WTC11 (cell line): ENCODE results near the gene RNF38. TPM values are rescaled to one million over a fixed set of nuclear protein-coding genes. Genes with fewer than 3 reads are reported as not detected.
A peak's percentile ranks its signal among the peaks of the same experiment; 100 is the strongest.

Experiments used
- ATAC-seq: fragments of 200-7000 bp; cut with Tn5 transposase; 2 replicates; pipeline ENCODE4 v1.10.0; 2021; ENCODE audit warnings: mild to moderate bottlenecking, moderate library complexity
- CTCF ChIA-PET: fragments of 300-600 bp; sonication (Branson Sonifier 250); formaldehyde crosslinking; loops from one replicate; lab custom pipeline; 2021; ENCODE audit warnings: antibody characterized with exemption; lab: Charles Lee
- POLR2A ChIA-PET: fragments of 350-600 bp; sonication (Branson Sonifier 250); formaldehyde crosslinking; loops from one replicate; lab custom pipeline; 2021; ENCODE audit warnings: antibody characterized with exemption; lab: Charles Lee
- DNase-seq: peaks from one replicate; pipeline ENCODE4 v3.0.0; 2021; ENCODE audit warnings: low spot score
- H3K27ac Mint-ChIP-seq: 2 replicates; pipeline ENCODE4 v1.8.0; 2021; ENCODE audit warnings: mixed read lengths
- H3K27me3 Mint-ChIP-seq: 2 replicates; pipeline ENCODE4 v1.8.0; 2021; ENCODE audit warnings: low read depth, mild to moderate bottlenecking, moderate library complexity, mixed read lengths
- H3K36me3 Mint-ChIP-seq: 2 replicates; pipeline ENCODE4 v1.8.0; 2021; ENCODE audit warnings: mixed read lengths
- H3K4me1 Mint-ChIP-seq: 2 replicates; pipeline ENCODE4 v1.8.0; 2022; ENCODE audit warnings: mixed read lengths
- H3K4me3 Mint-ChIP-seq: 2 replicates; pipeline ENCODE4 v1.8.0; 2021; ENCODE audit warnings: mild to moderate bottlenecking, moderate library complexity, mixed read lengths
- H3K9me3 Mint-ChIP-seq: 2 replicates; pipeline ENCODE4 v1.8.0; 2021; ENCODE audit warnings: mixed read lengths
- AFF4 ChIP-seq: sonication (generic); formaldehyde crosslinking; IDR thresholded peaks from 2 replicates; pipeline ENCODE4 v1.8.1; 2023; ENCODE audit warnings: mild to moderate bottlenecking, missing genetic modification reagents, borderline replicate concordance
- ATF2 ChIP-seq: sonication (generic); formaldehyde crosslinking; IDR thresholded peaks from 2 replicates; pipeline ENCODE4 v1.8.1; 2022; ENCODE audit warnings: low read depth, missing genetic modification reagents, borderline replicate concordance
- ATF3 ChIP-seq: sonication (generic); formaldehyde crosslinking; conservative IDR thresholded peaks from 2 replicates; pipeline ENCODE4 v1.8.1; 2022; ENCODE audit warnings: mild to moderate bottlenecking, missing genetic modification reagents
- CREM ChIP-seq: sonication (generic); formaldehyde crosslinking; IDR thresholded peaks from 2 replicates; pipeline ENCODE4 v1.8.1; 2022; ENCODE audit warnings: mild to moderate bottlenecking, missing genetic modification reagents, moderate library complexity
- FOXK1 ChIP-seq: sonication (generic); formaldehyde crosslinking; IDR thresholded peaks from 2 replicates; pipeline ENCODE4 v1.8.0; 2022; ENCODE audit warnings: mild to moderate bottlenecking, moderate library complexity, missing genetic modification reagents
- FOXP1 ChIP-seq: sonication (generic); formaldehyde crosslinking; IDR thresholded peaks from 2 replicates; pipeline ENCODE4 v1.8.0; 2022; ENCODE audit warnings: missing genetic modification reagents, mild to moderate bottlenecking, moderate library complexity, borderline replicate concordance
- GTF2I ChIP-seq: fragments of 250-450 bp; sonication (Bioruptor Pico); conservative IDR thresholded peaks from 2 replicates; pipeline ENCODE4 v1.4.0; 2021; ENCODE audit warnings: mild to moderate bottlenecking
- IRF1 ChIP-seq: sonication (generic); formaldehyde crosslinking; IDR thresholded peaks from 2 replicates; pipeline ENCODE4 v1.8.0; 2023; ENCODE audit warnings: missing genetic modification reagents
- IRF2 ChIP-seq: sonication (generic); formaldehyde crosslinking; IDR thresholded peaks from 2 replicates; pipeline ENCODE4 v1.8.0; 2022; ENCODE audit warnings: low read depth, missing genetic modification reagents, borderline replicate concordance
- MLX ChIP-seq: sonication (generic); formaldehyde crosslinking; IDR thresholded peaks from 2 replicates; pipeline ENCODE4 v1.8.1; 2023; ENCODE audit warnings: mild to moderate bottlenecking, missing genetic modification reagents, moderate library complexity
- MXD4 ChIP-seq: fragments of 250-450 bp; sonication (Bioruptor Pico); IDR thresholded peaks from 2 replicates; pipeline ENCODE4 v1.8.0; 2021; ENCODE audit warnings: mild to moderate bottlenecking, moderate library complexity, borderline replicate concordance
- MYBL2 ChIP-seq: sonication (generic); formaldehyde crosslinking; IDR thresholded peaks from 2 replicates; pipeline ENCODE4 v1.8.1; 2023; ENCODE audit warnings: mild to moderate bottlenecking, moderate library complexity, missing genetic modification reagents
- NR3C1 ChIP-seq: sonication (generic); formaldehyde crosslinking; conservative IDR thresholded peaks from 2 replicates; pipeline ENCODE4 v1.8.1; 2023; ENCODE audit warnings: low read depth, mild to moderate bottlenecking, missing genetic modification reagents
- PRDM15 ChIP-seq: sonication (generic); formaldehyde crosslinking; IDR thresholded peaks from 2 replicates; pipeline ENCODE4 v1.8.0; 2022; ENCODE audit warnings: missing genetic modification reagents
- RORB ChIP-seq: fragments of 250-450 bp; sonication (Bioruptor Pico); IDR thresholded peaks from 2 replicates; pipeline ENCODE4 v1.9.0; 2021; ENCODE audit warnings: mild to moderate bottlenecking
- SMAD3 ChIP-seq: sonication (generic); formaldehyde crosslinking; IDR thresholded peaks from 2 replicates; pipeline ENCODE4 v1.8.0; 2022; ENCODE audit warnings: missing genetic modification reagents, mild to moderate bottlenecking, borderline replicate concordance
- SOX15 ChIP-seq: fragments of 250-450 bp; sonication (Bioruptor Pico); IDR thresholded peaks from 2 replicates; pipeline ENCODE4 v1.9.0; 2021; ENCODE audit warnings: mild to moderate bottlenecking
- TEAD1 ChIP-seq: sonication (generic); formaldehyde crosslinking; IDR thresholded peaks from 2 replicates; pipeline ENCODE4 v1.8.0; 2022; ENCODE audit warnings: mild to moderate bottlenecking, missing genetic modification reagents
- ZNF138 ChIP-seq: sonication (generic); formaldehyde crosslinking; conservative IDR thresholded peaks from 2 replicates; pipeline ENCODE4 v1.8.1; 2022; ENCODE audit warnings: mild to moderate bottlenecking, moderate library complexity, missing genetic modification reagents
- ZNF396 ChIP-seq: fragments of 250-450 bp; sonication (Bioruptor Pico); IDR thresholded peaks from 2 replicates; pipeline ENCODE4 v1.8.0; 2021; ENCODE audit warnings: mild to moderate bottlenecking, moderate library complexity, borderline replicate concordance
- total RNA-seq: library from RNA; stranded (reverse); gene quantifications from 3 replicates; pipeline ENCODE4 v1.2.3, GENCODE V29; 2021

Gene RNF38
- total RNA-seq, 1 experiment from 2014 or later = 56.4 TPM

- no peaks in the 10 kb centered on the region for H3K9me3 Mint-ChIP-seq
- POLR2A ChIA-PET = no interaction called here
- ATAC-seq = peak; percentile 74
- TF ChIP-seq MYBL2 (CRISPR knock-in tag) (no peak), TEAD1 (CRISPR knock-in tag) (no peak), NR3C1 (CRISPR knock-in tag) (no peak), MXD4 (CRISPR knock-in tag) (no peak), PRDM15 (CRISPR knock-in tag) (peak; percentile 84)
- TF ChIP-seq, all 79 proteins: peak for 1
- Mint-ChIP-seq H3K4me3 (no peak overlapping the region), H3K27me3 (no peaks in the 10 kb centered on the region), H3K36me3 (peaks cover 6% of the 10 kb centered on the region; the same call in 1 of the 2 replicates), H3K4me1 (peaks cover 57% of the 10 kb centered on the region), H3K27ac (peak overlapping the region; percentile 95)
- DNase-seq = no peak
- CTCF ChIA-PET = interaction anchor here (7.6 kb wide), 1 partner anchor 38 kb away, joined by 47 read pairs; no protein-coding TSS in a partner anchor
Measured at GRCh38 chr9:36445800-36446361, 45.8 kb upstream of the RNF38 start.

GRCh38 chr9:36444203-36444602 is 44.1 kb upstream of the RNF38 start:
- ChIA-PET CTCF (interaction anchor here (0.8 to 7.6 kb wide), 2 partner anchors 36 to 154 kb away, joined by 3 to 47 read pairs; no protein-coding TSS in a partner anchor), POLR2A (no interaction called here)
- H3K4me1 Mint-ChIP-seq = peaks cover 57% of the 10 kb centered on the region
- no peak overlapping the region for H3K4me3 Mint-ChIP-seq
- no peak for DNase-seq
- no peak for ATAC-seq
- H3K27ac Mint-ChIP-seq = peak overlapping the region; percentile 24
- no peaks in the 10 kb centered on the region for H3K9me3 Mint-ChIP-seq
- H3K27me3 Mint-ChIP-seq = no peaks in the 10 kb centered on the region
- TF ChIP-seq CREM (CRISPR knock-in tag) = no peak
- H3K36me3 Mint-ChIP-seq = peaks cover 6% of the 10 kb centered on the region; the same call in 1 of the 2 replicates

- ATAC-seq = no peak
- ChIA-PET POLR2A (no interaction called here), CTCF (interaction anchor here (0.8 to 7.6 kb wide), 2 partner anchors 36 to 155 kb away, joined by 3 to 47 read pairs; no protein-coding TSS in a partner anchor)
- Mint-ChIP-seq H3K27me3 (no peaks in the 10 kb centered on the region), H3K9me3 (no peaks in the 10 kb centered on the region), H3K27ac (peak overlapping the region; percentile 24), H3K4me1 (peaks cover 61% of the 10 kb centered on the region), H3K36me3 (peaks cover 6% of the 10 kb centered on the region; the same call in 1 of the 2 replicates), H3K4me3 (no peak overlapping the region)
- DNase-seq = no peak
- TF ChIP-seq RORB (CRISPR knock-in tag) (no peak), IRF2 (CRISPR knock-in tag) (no peak), ZNF396 (CRISPR knock-in tag) (no peak), SOX15 (CRISPR knock-in tag) (no peak), FOXK1 (no peak), IRF1 (CRISPR knock-in tag) (no peak), FOXP1 (CRISPR knock-in tag) (no peak), MLX (no peak), GTF2I (CRISPR knock-in tag) (no peak), ATF3 (CRISPR knock-in tag) (no peak), AFF4 (CRISPR knock-in tag) (no peak), ZNF138 (CRISPR knock-in tag) (no peak), ATF2 (CRISPR knock-in tag) (no peak), NR3C1 (CRISPR knock-in tag) (no peak), SMAD3 (CRISPR knock-in tag) (no peak)
- TF ChIP-seq, all 79 proteins: peak for 0
Measured at GRCh38 chr9:36443581-36443980, 43.5 kb upstream of the RNF38 start.
